ENCODE data around the gene GNLY. TPM values are rescaled to one million over a fixed set of nuclear protein-coding genes. Genes with fewer than 3 reads are reported as not detected.
A peak's percentile ranks its signal among the peaks of the same experiment; 100 is the strongest.

Gene GNLY
- total RNA-seq, 1 donor from 2014 or later: not detected

DNA sequence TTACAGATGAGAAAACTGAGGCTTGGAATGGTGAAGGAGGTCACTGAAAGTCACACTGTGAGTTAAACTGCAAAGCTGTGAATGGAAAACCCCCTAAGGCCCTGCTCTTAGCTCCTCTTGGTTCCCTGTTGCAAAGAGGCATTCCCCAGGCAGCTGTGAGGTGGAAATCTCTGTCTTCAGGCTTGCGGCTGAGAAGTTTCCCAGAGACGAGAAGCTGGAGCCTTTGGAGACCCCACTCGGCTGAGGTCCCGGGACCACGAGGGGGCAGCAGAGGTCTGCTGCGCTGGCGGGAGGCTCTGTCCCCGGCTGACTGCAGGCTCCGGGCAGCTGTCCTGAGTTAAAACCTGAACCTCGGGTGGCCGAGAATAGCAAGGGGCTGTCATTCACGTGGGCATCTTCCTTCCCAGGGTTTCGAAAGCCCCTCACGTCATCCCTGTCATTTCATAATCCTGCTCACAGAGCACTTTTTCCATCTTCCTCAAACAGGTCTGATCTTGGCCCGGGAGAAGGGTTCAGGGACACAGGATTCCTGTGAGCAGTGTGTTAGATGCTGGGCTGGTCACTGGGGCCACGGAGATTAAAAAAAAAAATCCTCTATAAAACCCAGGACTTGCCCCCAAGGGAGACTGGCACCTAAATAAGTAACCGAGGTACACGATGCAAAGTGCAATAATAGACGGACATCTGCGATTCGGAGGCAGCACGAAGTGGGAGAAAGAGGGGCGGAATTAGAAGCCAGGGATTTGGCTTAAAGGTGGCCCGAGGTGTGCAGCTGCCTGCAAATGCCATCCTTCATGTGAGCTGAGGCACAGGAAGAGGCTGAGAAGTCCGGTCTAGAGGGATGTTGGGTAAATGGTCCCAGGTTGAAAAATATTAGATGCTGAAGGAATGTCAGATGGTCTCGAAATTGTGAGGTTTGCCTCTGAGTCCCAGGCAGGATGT lies 35.0 kb downstream of the GNLY start:
- DNase-seq: peak; percentile 95

DNA sequence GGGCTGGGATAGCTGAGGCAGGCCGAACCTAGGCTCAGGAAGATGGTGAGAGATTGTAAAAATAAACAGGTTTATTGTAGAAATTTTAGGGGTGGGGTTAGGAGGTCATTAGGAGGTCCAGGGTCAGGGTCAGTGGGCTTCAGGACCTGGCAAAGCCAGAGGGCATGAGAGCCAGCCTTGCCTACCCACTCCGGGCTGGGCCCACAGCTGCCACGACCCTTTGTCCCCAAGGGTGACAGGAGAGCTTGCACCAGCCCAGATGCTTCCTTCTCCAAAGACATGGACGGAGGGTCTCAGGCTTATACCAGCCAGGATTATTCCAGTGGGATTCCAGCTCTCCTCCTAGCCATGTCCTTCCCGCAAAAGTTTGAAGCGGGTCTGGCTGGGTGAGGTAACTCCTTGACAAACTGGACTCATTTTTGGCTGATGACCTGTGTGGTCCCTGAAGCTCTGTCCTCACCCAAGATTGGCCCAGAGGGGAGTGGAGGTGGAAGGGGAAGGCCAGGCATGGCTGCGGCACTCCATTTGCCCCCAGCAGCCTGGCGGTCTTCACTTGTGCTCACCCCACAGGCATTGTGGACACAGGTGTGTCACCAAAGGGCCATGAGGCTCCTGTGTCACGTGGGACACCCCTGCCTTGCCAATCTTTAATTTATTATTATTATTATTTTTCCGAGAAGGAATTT lies 35.8 kb downstream of the GNLY start:
- DNase-seq: no peak

DNA sequence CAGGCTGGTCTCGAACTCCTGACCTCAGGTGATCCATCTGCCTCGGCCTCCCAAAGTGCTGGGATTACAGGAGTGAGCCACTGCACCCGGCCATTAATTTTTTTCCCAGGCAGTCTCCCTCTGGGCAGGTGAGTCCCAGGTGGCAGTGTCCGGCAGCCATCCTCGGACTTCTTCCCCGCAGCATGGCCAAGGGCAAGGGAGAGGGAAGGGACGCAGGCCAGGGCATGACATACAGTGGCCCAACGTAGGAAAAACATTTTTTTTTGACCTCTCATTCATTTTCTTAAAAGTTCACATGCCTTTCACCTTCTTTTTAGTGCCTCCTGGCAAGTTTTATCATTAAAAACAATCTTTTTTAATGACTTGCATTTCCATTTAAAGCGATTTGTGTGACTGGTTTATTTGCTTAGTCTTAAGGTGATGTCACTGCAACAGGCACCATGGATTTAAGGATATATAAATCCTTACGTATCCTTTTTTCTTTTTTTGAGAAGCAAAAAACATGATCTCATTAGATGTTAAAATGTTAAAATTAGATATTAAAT lies 36.6 kb downstream of the GNLY start:
- DNase-seq: no peak

DNA sequence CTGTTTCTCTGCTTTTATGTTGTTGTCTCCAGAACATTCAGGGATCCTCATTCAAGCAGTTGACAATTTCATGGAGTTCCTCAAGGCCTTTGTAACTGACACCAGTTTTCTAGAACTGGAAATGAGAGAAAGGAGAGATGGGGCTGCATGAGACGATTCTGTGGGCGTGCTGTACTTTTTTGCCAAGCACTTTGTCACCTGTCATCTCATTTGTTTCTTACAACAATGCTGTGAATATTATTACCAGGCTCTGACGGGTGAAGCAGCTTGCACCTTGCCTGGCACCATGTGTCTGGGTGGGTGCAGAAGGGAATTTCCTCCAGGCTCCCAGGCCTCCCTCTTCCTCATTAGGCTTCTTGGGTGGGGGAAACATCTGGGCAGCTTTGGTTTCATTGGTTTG lies 37.4 kb downstream of the GNLY start:
- DNase-seq: peak; percentile 49

DNA sequence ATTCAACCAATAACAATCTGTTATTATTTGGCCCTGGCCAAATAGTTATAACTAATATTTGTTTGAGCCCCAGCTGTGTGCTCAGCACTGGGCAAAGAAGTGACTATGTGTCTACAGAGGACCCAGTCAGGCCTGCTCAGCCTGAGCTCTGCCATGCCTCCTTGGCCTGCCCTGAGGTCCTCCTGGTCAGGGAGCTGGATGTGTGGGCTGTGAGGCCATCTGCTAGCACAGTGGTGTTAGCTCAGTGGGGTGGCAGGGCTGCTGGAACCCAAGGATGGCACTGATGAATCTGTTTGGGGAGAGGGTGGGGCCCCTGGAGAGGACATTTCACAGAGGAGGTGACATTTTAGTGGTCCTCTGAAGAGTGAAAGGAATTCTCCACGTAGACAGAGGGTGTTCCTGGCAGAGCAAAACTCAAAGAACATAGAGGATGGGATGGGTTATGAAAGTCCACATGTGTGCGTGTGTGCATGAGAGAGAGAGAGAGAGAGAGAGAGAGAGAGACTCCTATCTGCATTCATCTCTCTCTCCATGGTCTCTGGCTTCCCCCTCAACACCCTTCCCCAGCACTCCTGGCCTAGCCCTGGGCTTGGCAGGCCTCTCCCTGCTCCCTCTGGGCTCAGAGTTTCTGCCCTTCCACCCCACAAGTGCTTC lies 38.4 kb downstream of the GNLY start:
- DNase-seq: no peak

DNA sequence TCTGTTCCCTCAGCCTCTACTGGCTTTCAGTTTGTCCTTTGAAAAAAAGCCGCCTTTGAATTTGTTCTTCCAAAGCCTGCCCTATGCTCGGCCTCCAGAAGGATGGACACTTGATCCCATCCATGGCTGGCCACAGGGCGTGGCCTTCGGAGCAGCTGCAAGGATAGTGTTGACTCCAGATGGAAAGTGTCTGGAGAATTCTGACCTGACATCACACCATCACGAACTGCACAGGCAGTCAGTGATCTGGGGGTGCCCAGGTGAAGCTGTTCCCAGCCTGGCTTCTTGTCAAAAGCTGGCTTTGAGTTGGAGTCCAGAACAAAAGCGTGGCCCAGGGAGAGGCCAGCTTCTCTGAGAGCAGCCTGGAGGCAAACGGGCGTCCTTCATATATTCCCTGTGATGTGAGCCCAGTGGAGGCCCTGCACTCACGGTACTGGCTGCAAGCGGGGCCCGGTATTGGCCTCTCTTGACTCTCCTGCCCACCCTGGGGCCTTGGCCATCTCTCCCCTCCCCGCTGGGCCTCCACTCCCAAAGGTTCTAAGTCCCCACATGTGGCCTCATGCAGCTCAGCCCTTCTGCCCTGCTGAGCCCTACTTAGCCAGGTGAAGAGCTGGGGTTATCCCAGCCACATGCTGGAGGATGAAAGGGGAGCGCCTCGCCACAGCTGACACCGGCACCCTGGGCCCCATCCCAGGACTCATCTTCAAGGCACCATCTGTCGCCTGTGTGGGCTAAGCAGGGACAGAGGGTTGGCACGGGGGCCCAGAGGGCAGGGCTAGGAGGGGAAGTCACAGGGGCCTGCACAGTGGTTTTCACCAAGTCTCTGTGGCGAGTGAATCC lies 39.2 kb downstream of the GNLY start:
- DNase-seq: peak; percentile 92

DNA sequence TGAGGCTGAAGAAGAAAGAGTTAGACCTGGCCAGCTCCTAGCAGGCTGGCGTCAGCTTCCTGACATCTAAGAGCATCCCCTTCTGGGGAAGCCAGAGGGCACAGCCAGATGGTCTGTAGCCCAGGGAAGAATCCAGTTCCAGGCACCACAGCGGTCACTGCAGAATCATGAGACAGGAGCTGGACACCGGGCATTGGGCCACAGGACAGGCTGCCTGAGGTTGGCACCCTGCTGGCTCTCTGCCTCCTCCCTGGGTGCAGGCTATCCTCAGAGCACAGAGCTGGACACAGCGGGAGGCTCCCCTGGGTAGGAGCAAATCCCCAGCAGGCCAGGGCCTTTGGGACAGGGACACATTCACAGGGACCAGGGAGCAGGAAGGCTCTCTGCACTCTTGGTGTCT lies 39.9 kb downstream of the GNLY start:
- DNase-seq: no peak

DNA sequence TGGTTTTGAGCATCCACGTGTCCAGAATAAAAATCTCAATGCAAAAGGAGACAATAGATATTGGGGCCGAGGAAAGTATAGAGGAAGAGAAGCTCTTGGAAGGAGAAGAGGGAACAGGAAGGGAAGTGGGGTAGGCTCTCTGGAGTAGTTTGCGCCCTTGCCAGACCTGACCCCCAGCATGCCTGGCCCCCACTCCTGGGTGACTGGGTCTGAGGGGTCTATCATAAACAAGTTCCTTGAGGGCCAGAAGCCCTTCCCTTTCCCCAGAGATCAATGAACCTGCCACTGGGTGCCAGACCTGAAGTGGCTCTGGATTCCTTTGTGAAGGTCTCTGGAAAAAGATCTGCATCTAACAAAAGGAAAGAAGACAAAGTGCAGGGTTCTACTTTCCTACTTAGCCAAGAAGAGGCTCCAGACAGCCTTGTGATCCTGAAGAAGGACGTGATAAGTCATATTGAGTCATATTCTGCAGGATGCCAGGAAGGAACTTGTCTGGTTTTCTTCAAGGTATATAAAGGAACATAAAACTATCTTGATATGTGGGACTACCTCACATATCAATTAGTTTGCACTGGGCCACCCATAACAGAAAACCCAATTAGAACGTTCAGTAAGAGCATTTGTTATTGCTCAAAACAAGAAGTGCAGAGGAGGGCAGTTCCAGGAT lies 40.9 kb downstream of the GNLY start:
- no peak for DNase-seq

DNA sequence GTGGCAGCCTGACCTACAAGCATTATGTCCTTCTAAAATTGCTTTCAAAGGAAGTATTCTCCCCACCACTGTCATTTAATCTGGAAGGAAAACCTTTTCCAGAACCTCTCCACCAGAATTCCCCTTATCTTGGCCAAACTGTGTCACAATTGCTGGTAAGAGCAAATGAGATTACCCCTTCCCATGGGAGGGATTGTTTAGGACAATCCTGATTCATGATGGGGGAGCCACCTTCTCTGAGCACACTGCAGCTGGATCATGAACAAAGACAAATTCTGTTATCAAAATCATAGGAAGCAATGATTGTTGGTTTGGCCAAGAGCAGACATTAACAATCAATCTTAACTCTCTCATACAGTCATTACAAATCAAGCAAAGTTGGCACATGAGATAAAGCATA lies 41.5 kb downstream of the GNLY start:
- no peak for DNase-seq

DNA sequence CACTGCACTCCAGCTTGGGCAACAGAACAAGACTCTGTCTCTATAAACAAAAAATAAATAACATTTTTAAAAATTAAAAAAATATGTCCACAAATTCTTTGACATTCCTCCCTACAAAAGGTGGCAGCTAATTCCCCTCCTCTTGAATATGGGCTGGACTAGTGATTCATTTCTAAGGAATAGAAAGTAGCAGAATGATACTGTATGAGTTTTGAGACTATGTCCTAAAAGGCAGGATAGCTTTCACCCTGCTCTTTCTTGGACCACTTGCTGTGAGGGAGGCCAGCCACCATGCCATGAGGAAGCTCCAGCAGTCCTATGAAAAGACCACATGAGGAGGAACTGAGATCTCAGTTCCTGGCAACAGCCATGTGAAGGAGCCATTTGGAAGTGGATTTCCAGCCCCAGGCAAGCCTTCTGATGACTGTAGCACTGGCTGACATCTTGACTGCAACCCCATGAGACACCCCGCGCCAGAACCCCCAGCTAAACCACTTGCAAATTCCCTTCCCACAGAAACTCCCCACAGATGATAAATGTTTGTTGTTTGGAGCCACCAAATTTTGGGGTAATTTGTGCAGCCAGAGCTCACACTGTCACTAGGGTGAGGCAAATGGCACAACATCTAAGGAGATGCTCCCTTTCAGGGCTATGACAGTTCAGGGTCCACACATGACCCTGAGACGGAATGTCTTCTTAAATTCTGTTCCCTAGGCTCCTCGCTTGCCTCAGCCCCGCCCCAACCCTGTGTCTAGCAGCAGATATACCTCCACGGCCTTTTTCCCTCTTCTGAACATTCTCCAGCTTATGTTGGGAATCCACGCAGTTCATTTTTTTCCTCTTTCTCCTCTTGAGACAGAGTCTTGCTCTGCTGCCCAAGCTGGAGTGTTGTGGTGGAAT lies 42.5 kb downstream of the GNLY start:
- DNase-seq: no peak

DNA sequence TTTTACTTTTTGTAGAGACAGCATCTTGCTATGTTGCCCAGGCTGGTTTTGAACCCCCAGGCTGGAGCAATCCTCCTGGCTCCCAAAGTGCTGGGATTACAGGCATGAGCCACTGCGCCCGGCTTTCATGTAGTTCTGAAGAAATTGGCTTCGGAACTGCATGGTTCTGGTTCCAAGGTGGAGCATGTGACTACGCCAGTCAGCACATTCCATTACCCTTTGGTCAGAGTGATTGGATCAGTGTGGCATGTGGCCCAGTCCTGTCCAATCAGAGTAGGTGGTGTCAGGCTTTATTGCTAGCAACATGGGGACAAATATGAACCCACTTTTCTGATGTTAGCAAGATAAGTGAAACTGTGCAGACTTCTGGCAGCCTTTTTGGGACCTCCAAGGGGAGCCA lies 43.3 kb downstream of the GNLY start:
- peak; percentile 77 for DNase-seq

DNA sequence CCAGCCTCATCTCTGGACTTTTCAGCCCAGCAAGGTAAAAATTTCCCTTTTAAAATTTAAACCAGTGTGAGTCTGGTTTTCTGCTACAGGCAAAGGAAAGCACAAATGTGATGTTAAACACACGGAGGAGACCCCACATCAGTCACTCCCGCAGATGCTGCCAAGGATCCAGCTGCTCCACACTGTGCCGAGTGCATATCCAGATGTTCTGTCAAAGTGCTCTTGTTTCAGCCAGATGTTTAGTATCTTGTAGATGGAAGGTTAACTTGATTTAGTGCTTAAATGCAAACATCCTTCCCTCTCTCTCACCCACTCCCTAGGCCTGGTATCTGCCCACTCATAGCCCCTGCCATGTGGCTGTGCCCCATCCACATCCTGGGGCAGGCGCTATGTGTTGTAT lies 43.8 kb downstream of the GNLY start:
- peak; percentile 92 for DNase-seq

DNA sequence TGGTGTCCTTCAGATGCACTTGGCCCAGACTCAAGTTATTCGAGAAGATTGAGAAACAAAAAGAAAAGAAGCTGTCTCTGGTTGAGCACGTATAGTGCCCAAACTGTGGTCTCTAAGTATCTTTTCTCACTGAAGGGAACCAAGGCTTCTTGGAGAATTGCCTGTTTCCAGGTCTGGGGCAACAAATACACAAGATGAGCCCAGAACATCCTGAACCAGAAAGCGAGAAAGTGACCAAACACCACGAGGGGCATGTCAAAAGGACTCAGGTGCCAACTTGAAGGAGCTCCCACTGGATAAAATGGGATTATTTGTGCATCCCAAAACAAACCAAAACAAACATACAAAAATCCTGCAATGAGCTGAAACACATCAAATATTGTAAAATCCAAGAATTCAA lies 46.0 kb downstream of the GNLY start:
- DNase-seq: no peak

DNA sequence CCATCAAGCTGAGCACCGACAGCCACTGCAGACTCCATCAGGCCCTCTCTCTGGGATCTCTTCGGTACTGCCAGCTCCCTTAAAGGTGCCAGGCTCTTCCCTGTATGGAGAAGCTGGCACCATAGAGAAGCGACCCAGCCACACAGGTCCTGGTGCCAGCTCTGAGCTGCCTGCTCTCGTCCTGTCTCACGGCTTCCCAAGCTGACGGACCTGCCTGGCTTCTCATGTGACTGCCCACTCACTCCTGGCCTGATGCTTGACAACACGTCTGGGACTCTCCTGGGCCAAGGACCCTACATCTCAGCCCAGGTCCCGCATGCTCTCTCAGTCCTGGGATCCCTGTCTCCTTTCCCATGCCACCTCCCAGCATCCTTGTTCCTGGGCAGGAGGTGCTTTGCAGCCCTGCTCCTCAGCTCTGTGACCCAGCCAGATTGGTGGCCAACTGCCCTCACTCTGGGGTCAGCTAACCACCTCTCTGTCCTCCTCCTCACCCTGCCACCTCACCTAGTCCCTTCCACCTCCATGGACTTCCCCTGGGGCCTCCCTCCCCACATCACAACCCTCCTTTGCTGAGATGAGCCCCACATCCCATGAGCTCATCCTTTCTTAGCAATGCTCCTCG lies 47.2 kb downstream of the GNLY start:
- DNase-seq: no peak

DNA sequence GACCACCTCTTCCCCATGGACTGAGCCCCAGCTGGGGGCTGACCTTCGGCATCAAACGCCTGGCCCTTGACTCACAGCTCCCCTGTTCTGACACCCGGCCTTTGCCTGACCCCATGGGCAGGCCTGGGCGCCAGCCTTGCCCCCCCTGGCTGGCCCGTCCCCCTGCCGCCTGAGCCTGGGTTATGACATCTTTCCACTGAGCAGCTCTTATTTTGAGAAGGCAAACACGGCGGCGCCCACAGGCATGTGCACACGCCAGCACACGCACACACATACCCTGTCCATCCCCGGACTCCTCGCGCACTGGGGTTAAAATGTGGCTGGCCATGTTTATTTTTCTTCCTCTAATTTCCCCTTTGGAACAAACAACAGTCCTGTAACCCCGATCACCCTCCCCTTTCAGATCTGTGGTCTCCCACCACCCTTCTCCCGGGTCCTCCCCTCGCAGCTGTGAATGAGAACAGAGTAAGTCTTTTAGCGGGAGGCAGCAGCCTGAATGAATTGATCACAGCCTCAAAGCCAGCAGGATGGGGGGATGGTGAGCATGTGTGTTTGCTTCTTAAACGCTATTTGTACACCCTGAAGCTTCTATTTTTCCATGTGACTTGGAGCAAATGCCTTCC lies 47.8 kb downstream of the GNLY start:
- DNase-seq: peak; percentile 88

DNA sequence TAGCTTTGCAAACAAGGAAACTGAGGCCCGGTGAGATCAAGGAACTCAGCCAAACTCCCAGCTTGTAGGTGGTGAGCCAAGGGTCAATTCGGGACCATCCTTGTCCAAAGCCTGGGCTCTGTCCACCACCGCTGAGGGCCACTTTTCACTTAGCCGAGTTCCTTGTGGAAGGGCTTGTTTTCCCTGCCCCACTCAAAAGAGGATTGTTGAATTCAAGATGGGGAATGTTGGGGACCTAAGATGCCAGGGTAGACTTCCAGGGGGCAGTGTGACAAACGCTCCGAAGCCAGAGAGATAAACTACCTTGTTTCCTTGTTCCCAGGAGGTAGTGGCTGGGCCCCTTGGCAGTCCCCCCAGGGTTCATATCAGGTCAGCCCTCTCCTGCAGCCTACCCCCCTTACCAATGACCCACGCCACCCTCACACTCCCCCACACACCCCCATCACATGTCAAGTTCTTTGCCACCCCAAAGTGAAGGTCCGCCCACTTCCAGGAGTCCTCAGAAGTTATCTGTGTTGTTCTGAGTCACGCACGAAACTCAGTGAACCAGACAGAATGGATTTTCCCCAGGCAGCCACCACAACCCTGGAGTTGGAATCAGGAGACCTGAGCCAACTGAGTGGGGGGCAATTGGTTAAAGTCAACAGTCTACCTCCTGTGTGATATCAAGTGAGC lies 49.3 kb downstream of the GNLY start:
- no peak for DNase-seq

DNA sequence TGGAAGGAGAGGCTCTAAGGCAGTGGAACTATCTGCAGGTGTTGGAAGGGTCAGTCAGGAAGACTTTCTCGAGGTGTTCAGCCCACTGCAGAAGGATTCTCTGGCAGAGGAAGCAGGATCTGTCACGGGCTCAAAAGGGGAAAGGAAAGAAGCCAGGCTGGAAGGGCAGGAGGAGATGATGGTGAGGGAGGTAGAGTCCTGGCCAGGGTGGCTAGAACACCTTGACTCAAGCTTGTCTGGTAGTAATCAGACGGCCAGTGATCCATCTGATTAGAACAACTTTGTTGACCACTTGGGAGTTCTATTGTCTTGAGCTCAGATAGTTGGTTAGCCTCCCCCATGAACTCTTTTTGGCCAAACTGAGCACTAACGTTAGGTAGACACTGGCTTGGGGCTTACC lies 49.9 kb downstream of the GNLY start:
- no peak for DNase-seq

DNA sequence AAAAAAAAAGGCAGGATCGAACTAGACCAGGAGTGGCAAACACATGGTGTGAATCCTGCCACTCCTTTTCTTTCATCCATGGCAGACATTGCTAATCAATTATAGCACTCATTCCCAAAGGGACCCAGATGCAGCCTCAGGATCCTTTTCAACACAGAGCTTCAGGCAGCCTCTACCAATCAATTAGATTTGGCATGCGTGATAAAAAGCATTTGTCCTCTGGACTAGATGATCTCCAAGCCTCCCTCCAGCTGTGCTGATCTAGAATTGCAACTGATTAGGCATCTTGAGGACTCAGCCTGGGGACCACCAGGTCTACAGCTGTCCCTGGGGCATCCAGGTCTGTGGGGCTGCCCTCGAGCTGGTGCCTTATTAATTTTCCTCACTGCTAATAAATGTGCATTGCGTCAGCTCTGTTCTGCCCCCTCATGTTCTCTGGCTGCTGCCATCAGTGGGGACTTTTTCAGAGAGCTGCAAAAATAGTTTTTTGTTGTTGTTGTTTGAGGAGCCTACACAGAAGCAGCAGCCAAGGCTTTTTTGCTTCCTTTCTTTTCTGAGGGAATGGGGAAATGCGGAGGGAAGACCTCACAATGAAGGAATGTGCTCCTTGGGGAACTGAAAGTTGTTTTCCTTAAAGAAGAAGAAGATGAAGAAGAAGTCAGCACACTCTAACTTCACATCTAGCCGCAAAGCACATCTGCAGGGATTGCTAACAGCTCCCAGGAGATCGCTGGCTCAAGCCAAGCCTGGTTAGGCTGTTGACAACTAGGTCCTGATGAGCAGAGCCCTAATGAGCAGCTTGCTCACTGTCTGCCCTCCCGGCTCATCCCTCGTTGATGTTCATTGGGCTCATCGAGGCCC lies 50.8 kb downstream of the GNLY start:
- DNase-seq: peak; percentile 93
